Breast epithelium (tissue), 3 donors: ENCODE measurements around the gene NCK1.

Source experiments
- CTCF ChIP-seq, 3 donors: fragments of 450-650 bp; IDR thresholded peaks; one replicate each; pipeline ENCODE4 v1.5.1; 2016 to 2017; ENCODE audit warnings: antibody characterized with exemption in 3 of 3, mild to moderate bottlenecking in 3 of 3, moderate library complexity in 3 of 3
- POLR2AphosphoS5 ChIP-seq, 3 donors: sonication (generic); formaldehyde crosslinking; IDR thresholded peaks; one replicate each; pipeline ENCODE4 v1.6.1; 2017; ENCODE audit warnings: antibody characterized with exemption in 3 of 3

GRCh38 chr3:136979204-136979603, 117.2 kb downstream of the NCK1 start:
- no peak for TF ChIP-seq CTCF (IDR thresholded peaks at IDR 0.05)
- TF ChIP-seq POLR2AphosphoS5 (IDR thresholded peaks at IDR 0.05) = no peak
